SIG-M5 (cell line): ENCODE data around the gene MBD3L2.
"Not testable (repeated sequence)": the region's sequence is repeated elsewhere in the genome, so short reads cannot be mapped to it uniquely, and the experiment has no call there.

Experiments used
- DNase-seq: peaks from one replicate; lab custom pipeline; 2025; lab: John Stamatoyannopoulos, UW

The MBD3L2 gene

GRCh38 chr19:7049021-7049420 lies at the start of gene MBD3L2:
Gene MBD3L2, plus strand, starts transcription at chr19:7049321. Its CDS starts 53 bp downstream, at chr19:7049374.
- DNase-seq: not testable (repeated sequence)

- DNase-seq: no peak
Observed at GRCh38 chr19:6999933-7000332, 49.2 kb upstream of the MBD3L2 start.

DNA sequence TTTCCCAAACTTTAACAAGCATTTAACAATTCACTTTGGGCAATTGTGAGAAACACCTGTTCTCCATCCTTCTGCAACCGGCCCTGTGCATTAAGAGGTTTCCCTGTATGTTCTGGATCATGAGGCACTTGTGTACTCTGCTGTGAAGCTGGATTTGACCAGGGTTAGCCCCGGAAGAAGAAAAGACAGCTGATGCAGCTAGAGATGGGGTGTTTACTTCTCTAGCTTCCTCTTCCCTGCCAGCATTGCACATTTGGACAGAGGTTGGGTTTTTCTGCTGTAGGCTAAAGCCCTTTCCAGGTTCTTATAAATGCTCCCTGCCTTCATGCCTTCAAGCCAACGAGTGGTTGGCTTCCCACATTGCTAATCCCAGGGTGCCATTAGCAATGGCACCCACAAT lies 48.8 kb upstream of the MBD3L2 start:
- DNase-seq: no peak

- no peak for DNase-seq
Observed at GRCh38 chr19:7000816-7001215, 48.3 kb upstream of the MBD3L2 start.

GRCh38 chr19:7004313-7004931 lies 44.7 kb upstream of the MBD3L2 start:
- DNase-seq: no peak

GRCh38 chr19:7006135-7006704 lies 42.9 kb upstream of the MBD3L2 start:
- DNase-seq: no peak

DNA sequence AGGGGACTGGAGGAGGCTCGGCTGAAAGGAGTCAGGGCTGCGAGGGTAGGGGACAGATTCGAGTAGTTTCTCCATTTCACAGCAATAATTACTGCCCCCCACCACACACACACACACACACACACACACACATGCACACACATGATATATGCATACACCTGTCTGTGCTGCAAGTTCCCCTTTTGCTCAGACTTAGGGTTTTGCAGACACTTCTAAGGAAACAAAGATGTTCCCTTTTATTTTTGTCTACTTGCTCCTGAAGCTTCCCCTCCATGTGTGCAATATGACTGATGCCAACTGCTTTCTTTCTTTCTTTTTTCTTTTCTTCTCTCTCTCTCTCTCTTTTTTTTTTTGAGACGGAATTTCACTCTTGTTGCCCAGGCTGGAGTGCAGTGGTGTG lies 41.3 kb upstream of the MBD3L2 start:
- DNase-seq: no peak

GRCh38 chr19:7010722-7011593 lies 38.2 kb upstream of the MBD3L2 start:
- no peak for DNase-seq

DNA sequence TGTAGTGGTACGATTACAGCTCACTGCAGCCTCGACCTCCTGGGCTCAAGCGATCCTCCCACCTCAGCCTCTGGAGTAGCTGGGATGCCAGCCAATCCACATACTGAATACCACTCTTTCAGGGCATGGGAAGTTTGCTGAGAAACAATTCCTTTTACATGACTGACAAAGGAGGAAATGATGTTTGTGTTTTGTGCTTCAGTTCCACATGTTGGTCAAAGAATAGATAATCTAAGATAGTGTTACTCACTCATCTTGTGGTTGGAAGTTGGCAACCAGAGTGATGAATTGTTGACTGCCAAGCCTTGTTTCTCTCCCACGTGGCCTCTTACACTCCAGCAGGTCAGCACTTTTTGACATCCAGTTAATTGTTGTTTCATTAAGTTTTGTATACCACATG lies 35.4 kb upstream of the MBD3L2 start:
- no peak for DNase-seq

- no peak for DNase-seq
Observed at GRCh38 chr19:7018828-7019227, 30.3 kb upstream of the MBD3L2 start.

DNA sequence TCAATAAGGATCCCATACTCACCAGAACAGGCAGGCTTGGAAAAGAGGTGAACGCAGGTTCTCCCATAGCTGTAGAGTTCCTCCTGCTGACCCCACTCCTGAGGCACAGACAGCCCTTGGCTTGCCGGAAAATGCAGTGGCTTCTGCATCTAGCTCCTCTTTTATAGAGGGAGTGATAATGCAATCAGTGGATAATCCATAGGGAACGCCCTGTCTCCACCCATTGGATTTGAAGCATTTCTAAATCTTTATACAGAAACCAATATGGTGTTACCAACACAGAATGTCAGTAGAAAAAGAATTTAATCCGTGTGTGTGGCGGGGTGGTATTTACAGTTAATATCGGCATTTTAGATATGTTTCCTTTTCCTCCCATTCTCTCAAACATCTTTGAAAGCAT lies 27.8 kb upstream of the MBD3L2 start, which contains the start of gene MBD3L2B:
Gene MBD3L2B (minus strand): TSS at position 101 of the 400 bp plus-strand sequence. CDS start 34 bp downstream, at position 67.
- not testable (repeated sequence) for DNase-seq

DNA sequence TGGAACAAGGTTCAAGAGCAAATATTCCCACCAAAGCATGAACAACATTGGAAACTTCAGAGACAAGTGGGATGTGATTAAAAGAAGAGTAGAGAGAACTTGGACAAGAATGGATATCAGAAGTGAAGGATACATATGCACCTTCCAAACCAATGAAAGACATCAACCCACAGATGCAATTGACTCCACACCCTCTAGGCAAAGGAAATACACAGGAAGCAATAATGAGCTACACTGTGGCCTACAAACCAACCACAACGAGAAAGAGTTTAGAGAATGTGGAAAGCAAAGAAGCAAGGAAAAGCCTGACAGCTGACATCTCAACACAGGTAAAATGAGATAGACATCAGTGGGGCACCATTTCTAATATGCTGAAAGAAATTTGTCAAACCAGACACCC lies 20.3 kb upstream of the MBD3L2 start:
- DNase-seq: not testable (repeated sequence)

DNA sequence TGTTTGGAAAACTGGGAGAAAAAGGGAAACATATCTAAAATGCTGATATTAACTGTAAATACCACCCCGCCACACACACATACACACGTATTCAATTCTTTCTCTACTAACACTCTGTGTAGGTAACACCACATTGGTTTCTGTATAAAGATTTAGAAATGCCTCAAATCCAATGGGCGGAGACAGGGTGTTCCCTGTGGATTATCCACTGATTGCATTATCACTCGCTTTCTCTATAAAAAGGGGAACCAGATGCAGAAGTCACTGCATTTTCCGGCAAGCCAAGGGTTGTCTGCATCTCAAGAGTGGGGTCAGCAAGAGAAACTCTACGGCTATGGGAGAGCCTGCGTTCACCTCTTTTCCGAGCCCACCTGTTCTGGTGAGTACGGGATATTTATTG lies 18.8 kb upstream of the MBD3L2 start, which contains the start of gene MBD3L5:
Gene MBD3L5 (plus strand): TSS at position 301 of the 400 bp plus-strand sequence. CDS start 34 bp downstream, at position 335.
- not testable (repeated sequence) for DNase-seq

GRCh38 chr19:7040079-7040478 lies 9.0 kb upstream of the MBD3L2 start, which contains the start of gene MBD3L4:
Gene MBD3L4, minus strand, starts transcription at chr19:7040179. Its CDS starts 35 bp downstream, at chr19:7040144.
- not testable (repeated sequence) for DNase-seq

DNA sequence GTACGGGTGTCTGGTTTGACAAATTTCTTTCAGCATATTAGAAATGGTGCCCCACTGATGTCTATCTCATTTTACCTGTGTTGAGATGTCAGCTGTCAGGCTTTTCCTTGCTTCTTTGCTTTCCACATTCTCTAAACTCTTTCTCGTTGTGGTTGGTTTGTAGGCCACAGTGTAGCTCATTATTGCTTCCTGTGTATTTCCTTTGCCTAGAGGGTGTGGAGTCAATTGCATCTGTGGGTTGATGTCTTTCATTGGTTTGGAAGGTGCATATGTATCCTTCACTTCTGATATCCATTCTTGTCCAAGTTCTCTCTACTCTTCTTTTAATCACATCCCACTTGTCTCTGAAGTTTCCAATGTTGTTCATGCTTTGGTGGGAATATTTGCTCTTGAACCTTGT lies 7.6 kb upstream of the MBD3L2 start:
- DNase-seq: not testable (repeated sequence)

- not testable (repeated sequence) for DNase-seq
Observed at GRCh38 chr19:7051421-7051820, 2.3 kb downstream of the MBD3L2 start.

DNA sequence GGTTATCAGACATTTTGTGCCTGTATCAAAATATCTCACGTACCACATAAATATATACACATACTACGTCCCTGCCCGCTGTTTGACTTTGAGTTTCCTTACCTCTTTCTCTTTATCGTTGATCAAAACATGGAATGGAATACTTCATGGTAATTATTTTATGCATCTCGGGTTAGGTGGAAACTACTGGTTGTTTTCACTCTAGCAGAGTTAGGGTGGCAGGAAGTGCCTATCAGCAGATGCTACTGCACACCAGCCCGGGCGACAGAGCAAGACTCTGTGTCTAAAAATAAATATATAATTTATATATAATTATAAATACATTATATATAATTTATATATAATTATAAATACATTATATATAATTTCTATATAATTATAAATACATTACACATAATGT lies 3.8 kb downstream of the MBD3L2 start:
- not testable (repeated sequence) for DNase-seq

DNA sequence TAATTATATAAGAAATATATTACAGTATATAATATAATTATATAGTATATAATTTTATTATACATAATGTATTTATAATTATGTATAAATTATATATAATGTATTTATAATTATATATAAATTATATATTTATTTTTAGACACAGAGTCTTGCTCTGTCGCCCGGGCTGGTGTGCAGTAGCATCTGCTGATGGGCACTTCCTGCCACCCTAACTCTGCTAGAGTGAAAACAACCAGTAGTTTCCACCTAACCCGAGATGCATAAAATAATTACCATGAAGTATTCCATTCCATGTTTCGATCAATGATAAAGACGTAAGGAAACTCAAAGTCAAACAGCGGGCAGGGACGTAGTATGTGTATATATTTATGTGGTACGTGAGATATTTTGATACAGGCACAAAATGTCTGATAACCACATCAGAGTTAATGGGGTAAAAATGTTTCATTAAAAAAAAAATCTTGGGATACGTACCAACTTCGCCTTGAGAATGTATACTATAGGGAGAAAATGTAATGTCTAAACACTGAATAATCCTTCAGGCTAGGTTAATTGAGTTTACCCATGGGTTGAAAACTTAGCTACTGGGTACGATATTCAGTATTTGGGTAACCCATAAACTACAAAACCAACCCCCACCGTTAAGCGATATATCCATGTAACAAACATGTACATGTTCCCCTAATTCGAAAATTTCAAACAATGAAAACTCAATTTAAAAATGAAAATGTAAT lies 5.7 kb downstream of the MBD3L2 start:
- DNase-seq: not testable (repeated sequence)

DNA sequence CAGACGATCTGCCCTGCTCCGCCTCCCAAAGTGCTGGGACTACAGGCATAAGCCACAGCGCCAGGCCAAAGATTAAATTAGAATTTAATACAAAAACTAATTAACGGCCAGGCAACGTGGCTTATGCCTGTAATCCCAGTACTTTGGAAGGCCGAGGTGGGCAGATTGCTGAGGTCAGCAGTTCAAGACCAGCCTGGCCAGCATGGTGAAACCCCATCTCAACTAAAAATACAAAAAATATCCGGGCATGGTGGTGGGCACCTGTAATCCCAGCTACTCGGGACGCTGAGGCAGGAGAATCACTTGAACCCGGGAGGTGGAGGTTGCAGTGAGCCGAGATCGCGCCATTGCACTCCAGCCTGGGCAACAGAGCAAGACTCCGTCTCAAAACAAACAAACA lies 6.6 kb downstream of the MBD3L2 start:
- not testable (repeated sequence) for DNase-seq

- not testable (repeated sequence) for DNase-seq
Observed at GRCh38 chr19:7056371-7056770, 7.2 kb downstream of the MBD3L2 start.

DNA sequence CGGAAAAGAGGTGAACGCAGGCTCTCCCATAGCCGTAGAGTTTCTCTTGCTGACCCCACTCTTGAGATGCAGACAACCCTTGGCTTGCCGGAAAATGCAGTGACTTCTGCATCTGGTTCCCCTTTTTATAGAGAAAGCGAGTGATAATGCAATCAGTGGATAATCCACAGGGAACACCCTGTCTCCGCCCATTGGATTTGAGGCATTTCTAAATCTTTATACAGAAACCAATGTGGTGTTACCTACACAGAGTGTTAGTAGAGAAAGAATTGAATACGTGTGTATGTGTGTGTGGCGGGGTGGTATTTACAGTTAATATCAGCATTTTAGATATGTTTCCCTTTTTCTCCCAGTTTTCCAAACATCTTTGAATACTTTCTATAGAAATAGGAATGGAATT lies 9.5 kb downstream of the MBD3L2 start, which contains the start of gene MBD3L3:
Gene MBD3L3 (minus strand): TSS at position 101 of the 400 bp plus-strand sequence. CDS start 71 bp downstream, at position 30.
- DNase-seq: not testable (repeated sequence)

GRCh38 chr19:7059977-7060376 lies 10.9 kb downstream of the MBD3L2 start:
- DNase-seq: not testable (repeated sequence)
